ENCODE results near the gene FKBP1B. TPM values are rescaled to one million over a fixed set of nuclear protein-coding genes. Genes with fewer than 3 reads are reported as not detected.
"Not testable (repeated sequence)": the region's sequence is repeated elsewhere in the genome, so short reads cannot be mapped to it uniquely, and the experiment has no call there.

Gene FKBP1B
- polyA plus RNA-seq, 4 donors, result 10.8 to 12.1 (median 10.9) TPM

DNA sequence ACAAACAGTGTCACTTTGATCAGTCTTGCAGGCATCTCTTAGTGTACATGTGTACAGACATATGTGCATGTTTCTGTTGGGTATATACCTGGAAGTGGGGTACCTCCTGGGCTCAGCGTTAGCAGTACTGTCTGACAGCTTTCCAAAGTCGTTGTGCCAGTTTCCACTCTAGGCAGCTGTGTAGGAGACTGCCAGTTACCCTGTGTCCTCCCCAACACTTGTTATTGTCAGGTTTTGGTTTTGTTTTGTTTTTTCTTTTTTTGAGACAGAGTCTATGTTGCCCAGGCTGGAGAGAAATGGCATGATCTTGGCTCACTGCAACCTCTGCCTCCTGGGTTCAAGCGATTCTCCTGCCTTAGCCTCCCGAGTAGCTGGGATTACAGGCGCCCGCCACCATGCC lies 6.2 kb downstream of the FKBP1B start:
- no peak for DNase-seq (ENCODE audit: low read depth in 4 of 4, low spot score in 2 of 4)

DNA sequence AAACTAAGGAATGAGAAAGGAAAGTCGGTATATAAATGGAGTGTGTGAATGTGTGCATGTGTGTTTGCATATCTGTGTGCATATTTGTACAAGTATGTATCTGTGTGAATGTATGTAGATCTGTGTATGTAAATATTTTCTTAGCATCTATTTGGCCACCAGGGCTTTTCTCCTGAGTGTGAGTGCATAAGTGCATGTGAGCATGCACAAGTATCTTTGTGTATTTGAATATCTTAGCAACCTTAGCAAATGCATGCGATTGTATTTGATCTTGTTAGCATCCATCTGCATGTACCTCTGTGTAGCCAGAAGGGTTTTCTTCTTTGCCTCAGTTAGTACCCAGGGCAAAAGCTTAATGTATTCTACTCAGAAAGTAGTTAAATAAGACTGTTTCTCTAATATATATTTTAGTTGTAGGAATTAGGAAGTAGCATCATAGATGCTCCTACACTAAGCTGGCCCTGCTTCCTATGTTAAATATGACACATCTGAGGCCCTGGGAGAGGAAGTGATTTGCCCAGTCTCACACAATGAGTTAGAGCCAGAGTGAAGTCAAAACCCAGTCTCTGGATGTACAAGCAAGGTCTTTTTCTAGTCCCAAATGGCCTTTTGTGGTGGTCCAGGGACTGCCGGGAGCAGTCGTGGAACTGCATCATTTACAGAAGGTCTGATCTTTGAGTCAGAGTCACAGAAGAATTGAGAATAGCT lies 9.2 kb downstream of the FKBP1B start:
- DNase-seq (ENCODE audit: low read depth in 4 of 4, low spot score in 2 of 4), result no peak

DNA sequence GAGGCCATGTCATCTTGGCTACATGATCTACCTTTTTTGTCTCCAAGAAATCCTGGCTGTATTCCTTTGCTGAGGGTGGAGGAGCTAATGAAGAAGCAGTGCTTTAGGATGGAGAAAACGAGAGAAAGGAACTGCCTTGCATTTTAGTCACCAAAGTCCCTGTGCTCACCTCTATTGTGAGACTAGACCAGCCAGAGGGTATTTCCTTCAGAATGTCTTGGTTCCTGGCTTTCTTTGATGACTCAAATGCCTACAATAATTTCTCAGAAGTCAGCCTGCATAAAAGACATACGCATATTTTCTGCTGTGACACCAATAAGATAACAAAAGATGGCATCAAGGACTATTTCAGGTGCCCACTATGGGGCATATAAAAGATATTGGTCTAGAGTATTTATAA lies 15.8 kb downstream of the FKBP1B start:
- no peak for DNase-seq (ENCODE audit: low read depth in 4 of 4, low spot score in 2 of 4)

DNA sequence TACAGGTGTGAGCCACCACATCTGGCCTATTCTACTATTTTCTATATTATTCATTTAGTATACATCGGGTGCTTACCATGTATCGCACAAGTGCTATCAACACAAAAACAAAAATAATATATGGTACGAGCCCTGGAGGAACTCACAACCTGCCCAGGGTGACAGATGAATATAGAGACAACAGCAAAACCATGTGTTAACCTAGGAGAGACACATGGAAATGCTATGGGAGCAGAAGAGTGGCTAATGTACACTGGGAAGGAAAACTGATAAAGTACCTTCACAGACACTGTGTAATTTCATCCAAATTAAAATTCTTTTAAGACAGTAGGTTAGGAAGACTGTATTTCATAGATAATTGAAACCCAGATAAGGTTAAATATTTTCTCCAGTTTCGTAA lies 22.7 kb downstream of the FKBP1B start:
- DNase-seq (ENCODE audit: low read depth in 4 of 4, low spot score in 2 of 4), result no peak

DNA sequence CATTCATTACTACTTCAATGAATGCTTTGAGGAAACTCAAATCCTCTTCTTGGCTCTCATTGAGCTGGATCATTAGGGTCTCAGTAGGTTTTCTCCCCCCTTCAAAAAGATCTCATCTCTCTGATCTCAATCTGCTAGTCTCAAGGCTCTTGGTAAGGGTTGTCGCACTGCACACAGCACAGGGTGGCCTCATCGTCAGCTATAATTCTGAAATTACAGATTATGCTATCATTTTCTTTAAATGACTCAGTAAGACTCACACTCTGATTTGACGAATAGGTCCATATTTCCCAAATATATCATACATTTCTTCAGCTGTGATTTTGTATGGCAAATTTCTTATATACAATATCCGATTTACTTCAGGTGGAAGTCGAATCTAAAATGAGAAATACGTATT lies 24.3 kb downstream of the FKBP1B start:
- no peak for DNase-seq (ENCODE audit: low read depth in 4 of 4, low spot score in 2 of 4)

DNA sequence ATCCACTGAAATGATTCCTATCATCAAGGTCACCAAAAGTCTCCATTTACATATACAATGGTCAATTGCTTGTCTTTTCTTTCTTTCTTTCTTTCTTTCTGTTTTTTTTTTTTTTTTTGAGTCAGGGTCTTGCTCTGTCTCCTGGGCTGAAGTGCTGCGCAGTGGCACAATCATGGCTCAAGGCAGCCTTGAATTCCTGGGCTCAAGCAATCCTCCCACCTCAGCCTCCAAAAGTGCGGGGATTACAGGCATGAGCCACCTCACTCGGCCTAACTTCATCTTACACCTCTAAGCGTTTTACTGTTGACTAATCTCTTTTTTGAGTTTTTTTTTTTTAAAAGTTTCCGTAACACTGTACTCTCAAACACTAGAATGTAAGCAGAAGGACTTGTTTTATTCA lies 25.7 kb downstream of the FKBP1B start:
- DNase-seq (ENCODE audit: low read depth in 4 of 4, low spot score in 2 of 4), result no peak

DNA sequence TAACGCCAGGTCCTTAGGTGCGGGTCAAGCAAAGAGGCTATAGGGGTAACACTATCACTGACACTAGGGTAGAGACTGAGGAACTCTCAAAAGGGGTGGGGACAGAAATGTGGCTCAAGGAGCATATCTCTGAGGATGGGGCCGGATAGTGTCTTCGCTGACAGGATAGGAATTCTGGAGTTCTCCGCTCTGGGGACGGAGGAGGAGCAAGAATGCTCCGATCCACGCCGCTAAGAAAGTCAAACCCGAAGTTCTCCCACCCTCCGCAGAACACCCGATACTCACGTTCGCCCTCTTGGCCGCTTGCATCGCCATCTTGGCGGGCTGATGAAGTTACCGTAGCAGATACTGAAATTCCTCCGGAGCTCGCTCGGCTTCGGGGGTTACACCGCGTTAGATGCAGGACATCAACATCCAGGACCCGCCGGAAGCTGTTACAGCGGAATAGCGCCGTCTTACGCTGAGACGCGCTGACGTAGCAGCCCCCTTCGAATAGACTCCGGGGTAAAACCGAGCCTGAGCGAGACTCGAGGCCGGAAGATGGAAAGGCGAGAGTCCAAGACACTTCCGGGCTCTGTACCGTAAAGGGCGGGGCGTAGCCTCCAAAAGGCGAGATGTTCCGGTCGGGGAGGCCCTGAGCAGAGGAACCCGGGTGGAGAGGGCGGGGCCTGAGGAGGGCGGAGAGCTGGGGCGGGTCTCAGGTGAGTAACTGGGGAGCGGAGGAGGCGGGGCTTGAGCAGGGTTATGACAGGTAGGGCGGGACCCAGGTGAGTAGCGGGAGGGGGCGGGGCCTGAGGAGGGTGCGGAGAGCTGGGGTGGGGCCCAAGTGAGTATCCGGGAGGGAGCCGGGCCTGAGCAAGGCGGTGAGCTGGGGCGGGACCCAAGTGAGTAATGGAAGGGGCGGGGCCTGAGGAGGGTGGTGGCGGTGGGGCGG lies 26.6 kb downstream of the FKBP1B start, which contains the start of gene SF3B6:
Gene SF3B6 (minus strand): TSS at position 412 of the 934 bp plus-strand sequence. CDS start 97 bp downstream, at position 315.
- peak; percentile 92 to 98 (median 98) for DNase-seq (ENCODE audit: low read depth in 4 of 4, low spot score in 2 of 4)

DNA sequence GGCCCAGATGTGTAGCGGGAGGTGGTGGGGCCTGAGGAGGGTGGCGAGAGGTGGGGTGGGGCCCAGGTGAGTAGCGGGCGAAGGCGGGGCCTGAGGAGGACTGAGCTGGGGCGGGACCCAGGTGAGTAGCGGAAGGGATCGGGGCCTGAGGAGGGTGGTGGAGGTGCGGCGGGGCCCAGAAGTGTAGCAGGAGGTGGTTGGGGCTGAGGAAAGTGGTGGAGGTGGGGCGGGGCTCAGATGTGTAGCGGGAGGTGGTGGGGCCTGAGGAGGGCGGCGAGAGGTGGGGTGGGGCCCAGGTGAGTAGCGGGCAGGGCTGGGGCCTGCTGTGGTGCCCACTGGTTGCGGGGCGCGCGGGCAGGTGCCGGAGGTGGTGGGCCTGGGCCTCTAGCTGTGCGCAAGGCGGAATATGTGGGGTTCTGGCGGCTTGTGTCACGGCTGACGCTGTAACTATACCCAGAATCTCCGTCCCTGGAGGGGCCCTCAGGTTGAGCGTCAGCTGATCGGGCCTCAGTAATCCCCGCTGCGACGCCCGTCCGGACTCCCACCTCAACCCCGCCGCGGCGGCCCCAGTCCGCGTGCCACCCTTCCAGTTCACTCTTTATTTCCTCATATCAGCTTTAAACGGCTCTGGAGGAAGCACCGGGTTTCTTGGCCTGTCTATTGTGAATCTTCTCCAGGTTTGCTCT lies 27.5 kb downstream of the FKBP1B start:
- DNase-seq (ENCODE audit: low read depth in 4 of 4, low spot score in 2 of 4), result peak in 1 of 4 donors; percentile 2

DNA sequence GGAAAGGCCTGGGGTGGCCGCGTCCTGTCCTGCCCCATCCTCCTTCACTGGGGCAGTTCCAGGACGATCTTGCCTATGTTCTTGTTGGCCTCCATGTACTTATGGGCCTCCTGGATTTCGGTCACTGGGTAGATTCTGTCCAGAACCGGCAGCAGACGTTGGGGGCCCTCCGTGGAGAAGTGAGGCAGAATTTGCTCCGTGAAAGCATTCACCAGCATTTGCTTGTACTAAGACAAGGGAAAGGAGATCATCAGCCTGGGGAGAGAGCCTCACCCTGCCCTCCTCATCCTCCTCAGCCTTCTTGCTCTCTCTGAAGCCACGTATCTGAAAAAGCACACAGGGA lies 28.0 kb downstream of the FKBP1B start:
- peak in 1 of 4 donors; percentile 10 for DNase-seq (ENCODE audit: low read depth in 4 of 4, low spot score in 2 of 4)

DNA sequence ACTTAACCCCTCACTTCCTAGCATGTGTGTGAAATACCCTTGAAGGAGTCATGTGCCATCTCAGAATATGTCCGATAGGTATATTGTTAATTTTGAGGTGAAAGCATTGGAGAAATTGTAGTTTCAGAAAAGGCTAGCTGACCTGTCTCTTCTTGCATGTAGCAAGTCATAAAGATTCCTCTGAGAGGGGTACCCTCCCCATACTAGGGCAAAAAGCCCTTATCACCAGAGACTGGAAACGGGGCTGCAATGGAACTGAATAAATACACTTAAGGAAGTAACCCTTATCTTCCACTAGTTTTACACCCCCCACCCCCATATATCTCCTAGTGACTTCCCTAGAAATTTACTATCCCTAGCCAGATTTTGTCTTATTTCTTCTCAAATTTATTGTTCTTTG lies 28.3 kb downstream of the FKBP1B start:
- no peak for DNase-seq (ENCODE audit: low read depth in 4 of 4, low spot score in 2 of 4)

DNA sequence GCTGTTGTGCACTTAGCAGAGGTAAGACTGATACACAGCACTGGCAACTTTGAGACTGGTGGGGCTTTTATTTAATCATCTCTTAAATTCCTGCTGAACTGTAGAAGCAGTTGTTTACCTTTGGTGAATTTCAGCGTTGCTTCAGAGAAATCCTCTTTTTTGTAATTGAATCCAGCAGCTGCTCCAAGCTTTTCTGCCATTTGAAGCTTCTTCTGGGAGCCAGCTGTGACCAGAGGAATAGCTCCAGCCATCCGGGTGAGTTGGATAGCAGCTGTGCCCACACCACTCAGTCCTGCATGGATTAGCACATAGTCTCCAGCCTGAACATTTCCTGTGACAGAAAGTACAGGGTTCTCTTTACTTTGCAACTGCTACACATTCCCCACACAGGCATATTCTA lies 31.2 kb downstream of the FKBP1B start:
- DNase-seq (ENCODE audit: low read depth in 4 of 4, low spot score in 2 of 4), result no peak

DNA sequence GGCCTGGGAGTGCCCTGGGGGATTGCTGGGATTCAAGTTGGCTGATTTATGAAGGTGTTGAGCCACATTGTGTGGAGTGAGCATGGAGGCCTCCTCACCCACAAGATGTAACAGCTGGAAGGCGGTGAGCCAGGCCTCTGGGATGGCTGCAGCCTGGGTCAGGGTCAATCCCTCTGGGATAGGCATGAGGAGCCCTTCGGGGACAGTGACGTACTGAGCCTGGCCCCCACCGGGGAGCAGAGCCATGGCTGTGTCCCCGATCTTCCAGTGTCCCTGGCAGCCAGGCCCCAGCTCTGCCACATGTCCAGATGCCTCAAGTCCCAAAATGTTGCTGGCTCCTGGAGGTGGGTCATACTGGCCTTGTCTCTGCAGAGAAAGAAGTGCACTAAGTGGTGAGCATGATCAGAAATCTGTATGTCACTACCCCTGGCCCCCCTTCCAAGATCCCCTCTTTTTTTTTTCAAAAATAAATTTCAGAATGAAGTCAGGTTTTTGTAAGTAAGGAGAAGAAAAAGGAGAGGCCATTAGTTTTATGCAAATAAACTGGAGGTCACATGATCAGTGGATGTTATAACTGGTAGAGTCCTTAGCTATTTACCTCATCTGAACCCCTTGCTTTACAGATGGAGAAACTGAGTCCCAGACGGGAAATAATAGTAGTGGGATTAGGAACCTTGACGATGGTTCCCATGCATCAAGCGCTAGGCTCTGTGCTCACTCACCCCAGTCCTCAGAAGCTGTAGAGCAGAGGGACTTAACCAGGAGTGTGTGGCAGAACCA lies 33.4 kb downstream of the FKBP1B start:
- no peak for DNase-seq (ENCODE audit: low read depth in 4 of 4, low spot score in 2 of 4)

DNA sequence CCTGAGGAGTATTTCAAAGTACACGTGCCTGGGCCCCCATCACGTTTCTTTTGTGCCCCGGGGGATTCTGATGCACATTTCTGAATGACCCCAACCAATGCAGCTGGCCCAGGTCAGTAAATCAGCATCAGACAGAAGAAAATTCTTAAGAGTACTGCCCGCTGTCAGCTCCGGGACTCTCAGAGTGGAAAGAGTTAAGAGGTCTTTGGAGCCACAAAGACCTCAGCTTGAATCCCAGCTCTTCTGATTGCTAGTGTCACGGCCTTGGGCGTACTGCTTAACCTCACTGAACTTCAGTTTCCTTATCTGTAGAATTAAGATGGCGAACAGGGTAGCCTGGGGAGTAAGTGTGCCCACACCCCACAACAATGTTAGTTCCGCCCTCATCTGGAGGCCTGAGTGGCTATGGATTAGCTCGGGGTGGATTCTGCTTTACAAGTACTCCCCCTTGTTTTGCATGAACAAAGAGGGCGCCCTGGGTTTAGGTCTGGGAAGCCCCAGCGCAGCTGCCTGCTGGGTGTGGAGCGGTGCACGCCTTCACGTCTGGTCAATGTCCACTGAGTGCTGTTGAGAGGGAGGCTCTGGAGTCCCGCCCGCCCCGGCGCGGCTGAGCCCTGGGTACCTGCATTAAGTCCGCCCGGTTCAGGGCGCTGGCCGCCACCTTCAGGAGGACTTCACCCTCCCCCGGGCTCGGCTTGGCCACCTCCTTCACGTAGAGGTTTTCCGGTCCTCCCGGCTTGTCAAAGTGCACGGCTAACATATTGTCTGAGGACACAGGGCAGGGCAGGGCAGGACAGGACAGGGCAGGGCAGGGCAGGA lies 34.2 kb downstream of the FKBP1B start:
- DNase-seq (ENCODE audit: low read depth in 4 of 4, low spot score in 2 of 4), result peak; percentile 60 to 73 (median 66)

DNA sequence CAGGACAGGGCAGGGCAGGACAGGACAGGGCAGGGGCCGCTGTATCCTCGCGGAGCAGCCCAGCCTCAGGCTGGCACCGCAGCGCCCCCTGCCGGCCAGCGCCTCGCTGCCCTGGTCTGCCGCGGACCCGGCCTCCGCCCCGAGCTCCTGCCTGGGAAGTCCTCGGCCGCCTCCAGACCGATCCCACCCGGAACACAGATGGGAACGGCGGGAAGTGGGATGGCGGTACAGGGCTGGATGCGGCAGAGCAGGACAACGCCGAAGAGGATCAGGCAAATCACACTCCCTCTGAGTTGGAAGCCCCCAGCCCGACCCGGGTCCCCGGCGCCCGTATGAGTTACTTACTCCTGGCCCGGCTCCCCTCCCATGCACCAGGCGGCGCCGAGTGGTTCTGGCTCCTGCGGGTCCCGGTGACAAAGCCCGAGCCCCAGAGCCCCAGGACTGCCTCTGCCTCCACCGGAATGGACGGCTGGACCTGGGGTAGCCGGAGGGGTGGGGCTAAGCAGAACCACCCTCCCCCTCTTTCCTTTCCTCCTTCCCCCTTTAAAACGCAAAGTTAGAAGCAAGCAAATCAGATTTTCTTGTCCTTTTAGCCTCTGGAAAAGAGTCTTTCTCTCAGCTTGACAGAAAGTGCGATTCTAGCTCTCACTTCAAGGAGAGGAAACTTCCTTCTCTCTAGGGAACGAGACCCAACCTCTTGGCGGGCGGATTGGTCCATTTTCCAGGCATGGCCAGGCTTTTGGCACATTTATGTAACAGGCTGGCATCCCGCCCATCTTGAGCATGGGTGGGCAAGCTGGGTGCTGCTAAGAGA lies 35.1 kb downstream of the FKBP1B start, which contains the start of gene TP53I3:
Gene TP53I3 (minus strand): TSS at position 449 of the 814 bp plus-strand sequence. CDS start 508 bp downstream, outside the sequence.
- DNase-seq (ENCODE audit: low read depth in 4 of 4, low spot score in 2 of 4), result peak; percentile 84 to 87 (median 85)

DNA sequence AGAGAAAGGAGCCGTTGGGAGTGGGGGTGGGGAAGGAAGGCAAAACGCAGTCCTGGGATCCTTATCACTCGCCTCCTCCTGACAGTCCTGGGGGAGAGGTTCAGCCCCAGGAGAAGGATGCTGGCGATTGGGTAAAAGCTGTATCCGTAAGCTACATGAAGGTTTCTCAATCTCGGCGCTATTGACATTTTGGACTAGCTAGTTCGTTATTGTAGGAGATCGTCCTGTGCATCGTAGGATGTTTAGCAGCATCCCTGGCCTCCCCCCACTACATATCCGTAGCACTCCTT lies 35.6 kb downstream of the FKBP1B start:
- peak in 1 of 4 donors; percentile 3 for DNase-seq (ENCODE audit: low read depth in 4 of 4, low spot score in 2 of 4)

DNA sequence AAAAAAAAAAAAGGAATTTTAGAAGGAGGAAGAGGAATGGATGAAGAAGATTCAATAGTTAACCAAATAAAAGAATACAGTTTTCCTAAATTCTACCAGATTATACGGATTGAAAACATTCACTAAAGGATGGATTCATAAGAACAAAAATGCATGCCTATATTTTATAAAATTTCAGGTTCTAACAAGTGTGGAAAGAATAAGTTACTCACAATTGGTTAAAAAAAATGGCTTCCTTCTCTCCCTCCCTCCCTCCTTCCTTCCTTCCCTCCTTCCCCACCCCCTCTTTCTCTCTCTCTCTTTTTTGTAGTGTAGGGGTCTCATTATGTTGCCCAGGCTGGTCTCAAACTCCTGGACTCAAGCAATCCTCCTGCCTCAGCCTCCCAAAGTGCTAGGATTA lies 36.7 kb downstream of the FKBP1B start:
- DNase-seq (ENCODE audit: low read depth in 4 of 4, low spot score in 2 of 4), result no peak

DNA sequence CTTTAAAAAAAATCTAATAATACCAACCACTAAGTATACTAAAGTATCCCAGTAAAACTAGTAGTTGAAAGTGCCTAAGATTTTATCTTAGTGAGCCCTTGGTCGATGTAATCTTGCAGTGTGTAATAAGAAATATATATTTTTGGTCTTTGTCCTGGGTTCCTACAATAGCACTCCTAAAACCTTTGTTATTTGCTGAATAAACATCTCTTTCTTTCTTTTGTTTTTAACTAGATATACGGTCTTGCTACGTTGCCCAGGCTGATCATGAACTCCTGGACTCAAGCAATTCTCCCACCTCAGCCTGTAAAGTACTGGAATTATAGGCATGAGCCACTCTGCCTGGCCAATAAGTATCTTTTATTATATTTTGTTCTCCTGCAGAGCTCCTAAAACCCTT lies 37.5 kb downstream of the FKBP1B start:
- DNase-seq (ENCODE audit: low read depth in 4 of 4, low spot score in 2 of 4), result no peak

DNA sequence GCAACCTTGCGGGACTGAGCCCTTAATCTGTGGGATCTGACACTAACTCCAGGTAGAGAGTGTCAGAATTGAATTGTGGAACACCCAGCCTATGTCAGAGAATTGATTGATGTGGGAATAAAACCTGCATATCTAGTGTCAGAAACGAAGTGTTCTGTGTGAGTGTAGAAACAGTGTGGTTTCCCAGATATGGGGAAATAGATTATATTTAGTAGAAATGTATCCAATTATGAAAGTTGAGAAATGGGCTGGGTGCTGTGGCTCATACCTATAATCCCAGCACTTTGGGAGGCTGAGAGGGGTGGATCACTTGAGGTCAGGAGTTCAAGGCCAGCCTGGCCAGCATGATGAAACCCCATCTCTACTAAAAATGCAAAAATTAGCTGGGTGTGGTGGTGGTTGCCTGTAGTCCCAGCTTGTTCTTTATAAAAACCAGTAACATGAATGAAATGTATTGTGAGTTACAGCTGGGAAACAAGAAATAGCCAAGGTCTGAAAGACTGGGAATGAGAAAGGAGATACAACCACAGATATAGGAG lies 39.3 kb downstream of the FKBP1B start:
- DNase-seq (ENCODE audit: low read depth in 4 of 4, low spot score in 2 of 4), result no peak

DNA sequence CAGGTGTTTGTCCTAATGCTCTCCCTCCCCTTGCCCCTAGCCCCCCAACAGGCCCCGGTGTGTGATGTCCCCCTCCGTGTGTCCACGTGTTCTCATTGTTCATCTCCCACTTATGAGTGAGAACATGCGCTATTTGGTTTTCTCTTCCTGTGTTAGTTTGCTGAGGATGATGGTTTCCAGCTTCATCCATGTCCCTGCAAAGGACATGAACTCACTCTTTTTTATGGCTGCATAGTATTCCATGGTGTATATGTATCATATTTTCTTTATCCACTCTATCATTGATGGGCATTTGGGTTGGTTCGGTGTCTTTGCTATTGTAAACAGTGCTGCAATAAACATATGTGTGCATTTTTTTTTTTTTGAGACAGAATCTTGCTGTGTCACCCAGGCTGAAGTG lies 43.7 kb downstream of the FKBP1B start:
- not testable (repeated sequence) for DNase-seq (ENCODE audit: low read depth in 4 of 4, low spot score in 2 of 4)
